ENCODE results near the gene TCP11L2. TPM values are rescaled to one million over a fixed set of nuclear protein-coding genes. Genes with fewer than 3 reads are reported as not detected.

TCP11L2 gene
- total and polyA plus RNA-seq, 4 donors: 2.5 to 98.1 (median 5.9) TPM

DNA sequence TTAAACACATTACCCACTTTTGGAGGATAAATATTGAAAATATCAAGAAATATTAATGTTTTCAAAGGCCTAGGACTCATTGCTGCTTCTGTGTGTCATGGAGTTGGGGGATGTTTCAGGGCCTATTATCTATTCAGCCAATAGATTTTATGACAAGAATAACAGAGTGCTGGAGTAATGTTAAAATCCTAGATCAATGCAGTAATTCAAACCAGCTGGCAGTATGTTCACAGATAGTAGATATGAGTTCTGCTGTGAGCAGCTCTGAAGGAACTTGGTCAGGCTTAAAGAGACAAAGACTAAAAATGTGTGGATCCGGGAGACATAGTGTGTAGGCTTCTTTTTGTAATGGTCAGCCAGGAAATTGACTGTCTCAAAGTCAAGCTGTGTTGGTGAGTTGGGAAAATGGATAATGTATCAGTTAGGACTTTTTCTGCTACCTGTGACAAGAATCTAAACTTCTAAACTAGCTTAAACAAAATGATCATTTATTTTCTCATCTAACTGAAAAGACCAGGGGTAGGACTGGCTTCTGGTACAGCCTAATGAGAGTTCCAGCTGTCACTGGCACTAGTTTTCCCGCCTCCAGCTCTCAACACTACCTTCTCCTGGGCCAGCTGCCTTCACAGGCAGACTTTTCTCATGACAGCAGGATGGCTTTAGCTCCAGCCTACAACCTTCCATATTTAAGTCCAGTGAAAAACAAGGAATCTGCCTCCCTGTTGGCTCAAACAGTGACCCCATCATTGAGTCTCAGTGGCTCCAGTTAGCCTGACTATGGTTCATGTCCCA, 38.7 kb downstream of the TCP11L2 start:
- Histone ChIP-seq H3K36me3 (ENCODE audit: control insufficient read depth in 4 of 4, insufficient read depth in 3 of 4, low read depth in 1 of 4, low read length in 3 of 4) (no peaks in the 10 kb centered on the region), H3K4me3 (ENCODE audit: low read depth in 1 of 3, low read length in 3 of 3) (no peak overlapping the region), H3K9me3 (ENCODE audit: control insufficient read depth in 4 of 4, low read length in 3 of 4) (no peaks in the 10 kb centered on the region), H3K27me3 (ENCODE audit: control insufficient read depth in 4 of 4, insufficient read depth in 4 of 4, low read length in 3 of 4) (no peaks in the 10 kb centered on the region), H3K27ac (ENCODE audit: low read depth in 1 of 2, low read length in 2 of 2) (no peak overlapping the region), H3K4me1 (ENCODE audit: control insufficient read depth in 4 of 4, insufficient read depth in 4 of 4, low read length in 3 of 4) (peaks cover 2 to 14% (median 10%) of the 10 kb centered on the region in 4 donors), H3K9ac (ENCODE audit: low read depth in 1 of 2, low read length in 2 of 2) (no peak overlapping the region)
- WGBS: 93% methylated on average over 2 of the region's 2 CpGs
- no peak for TF ChIP-seq GABPA (IDR thresholded peaks at IDR 0.05 in 1 of 2, conservative IDR thresholded peaks at IDR 0.05 in 1 of 2)
- TF ChIP-seq HNF4G (IDR thresholded peaks at IDR 0.05): no peak
- no peak for TF ChIP-seq SP1 (IDR thresholded peaks at IDR 0.05)
- TF ChIP-seq EGR1 (IDR thresholded peaks at IDR 0.05; ENCODE audit: low read depth in 2 of 2): no peak
- TF ChIP-seq, protein P1, sequence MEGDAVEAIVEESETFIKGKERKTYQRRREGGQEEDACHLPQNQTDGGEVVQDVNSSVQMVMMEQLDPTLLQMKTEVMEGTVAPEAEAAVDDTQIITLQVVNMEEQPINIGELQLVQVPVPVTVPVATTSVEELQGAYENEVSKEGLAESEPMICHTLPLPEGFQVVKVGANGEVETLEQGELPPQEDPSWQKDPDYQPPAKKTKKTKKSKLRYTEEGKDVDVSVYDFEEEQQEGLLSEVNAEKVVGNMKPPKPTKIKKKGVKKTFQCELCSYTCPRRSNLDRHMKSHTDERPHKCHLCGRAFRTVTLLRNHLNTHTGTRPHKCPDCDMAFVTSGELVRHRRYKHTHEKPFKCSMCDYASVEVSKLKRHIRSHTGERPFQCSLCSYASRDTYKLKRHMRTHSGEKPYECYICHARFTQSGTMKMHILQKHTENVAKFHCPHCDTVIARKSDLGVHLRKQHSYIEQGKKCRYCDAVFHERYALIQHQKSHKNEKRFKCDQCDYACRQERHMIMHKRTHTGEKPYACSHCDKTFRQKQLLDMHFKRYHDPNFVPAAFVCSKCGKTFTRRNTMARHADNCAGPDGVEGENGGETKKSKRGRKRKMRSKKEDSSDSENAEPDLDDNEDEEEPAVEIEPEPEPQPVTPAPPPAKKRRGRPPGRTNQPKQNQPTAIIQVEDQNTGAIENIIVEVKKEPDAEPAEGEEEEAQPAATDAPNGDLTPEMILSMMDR (IDR thresholded peaks at IDR 0.05; ENCODE audit: low read depth, low read length, missing input control): no peak
- TF ChIP-seq RXRA (IDR thresholded peaks at IDR 0.05): no peak
- TF ChIP-seq HNF4A (conservative IDR thresholded peaks at IDR 0.05): no peak
- TF ChIP-seq, protein P2, sequence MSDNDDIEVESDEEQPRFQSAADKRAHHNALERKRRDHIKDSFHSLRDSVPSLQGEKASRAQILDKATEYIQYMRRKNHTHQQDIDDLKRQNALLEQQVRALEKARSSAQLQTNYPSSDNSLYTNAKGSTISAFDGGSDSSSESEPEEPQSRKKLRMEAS (IDR thresholded peaks at IDR 0.05): no peak
- no peak for TF ChIP-seq FOXA1 (IDR thresholded peaks at IDR 0.05)
- no peak for TF ChIP-seq RAD21 (IDR thresholded peaks at IDR 0.05)
- TF ChIP-seq, protein P3, sequence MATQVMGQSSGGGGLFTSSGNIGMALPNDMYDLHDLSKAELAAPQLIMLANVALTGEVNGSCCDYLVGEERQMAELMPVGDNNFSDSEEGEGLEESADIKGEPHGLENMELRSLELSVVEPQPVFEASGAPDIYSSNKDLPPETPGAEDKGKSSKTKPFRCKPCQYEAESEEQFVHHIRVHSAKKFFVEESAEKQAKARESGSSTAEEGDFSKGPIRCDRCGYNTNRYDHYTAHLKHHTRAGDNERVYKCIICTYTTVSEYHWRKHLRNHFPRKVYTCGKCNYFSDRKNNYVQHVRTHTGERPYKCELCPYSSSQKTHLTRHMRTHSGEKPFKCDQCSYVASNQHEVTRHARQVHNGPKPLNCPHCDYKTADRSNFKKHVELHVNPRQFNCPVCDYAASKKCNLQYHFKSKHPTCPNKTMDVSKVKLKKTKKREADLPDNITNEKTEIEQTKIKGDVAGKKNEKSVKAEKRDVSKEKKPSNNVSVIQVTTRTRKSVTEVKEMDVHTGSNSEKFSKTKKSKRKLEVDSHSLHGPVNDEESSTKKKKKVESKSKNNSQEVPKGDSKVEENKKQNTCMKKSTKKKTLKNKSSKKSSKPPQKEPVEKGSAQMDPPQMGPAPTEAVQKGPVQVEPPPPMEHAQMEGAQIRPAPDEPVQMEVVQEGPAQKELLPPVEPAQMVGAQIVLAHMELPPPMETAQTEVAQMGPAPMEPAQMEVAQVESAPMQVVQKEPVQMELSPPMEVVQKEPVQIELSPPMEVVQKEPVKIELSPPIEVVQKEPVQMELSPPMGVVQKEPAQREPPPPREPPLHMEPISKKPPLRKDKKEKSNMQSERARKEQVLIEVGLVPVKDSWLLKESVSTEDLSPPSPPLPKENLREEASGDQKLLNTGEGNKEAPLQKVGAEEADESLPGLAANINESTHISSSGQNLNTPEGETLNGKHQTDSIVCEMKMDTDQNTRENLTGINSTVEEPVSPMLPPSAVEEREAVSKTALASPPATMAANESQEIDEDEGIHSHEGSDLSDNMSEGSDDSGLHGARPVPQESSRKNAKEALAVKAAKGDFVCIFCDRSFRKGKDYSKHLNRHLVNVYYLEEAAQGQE (IDR thresholded peaks at IDR 0.05): no peak
- TF ChIP-seq FOXA2 (IDR thresholded peaks at IDR 0.05): no peak
- TF ChIP-seq, protein P4, sequence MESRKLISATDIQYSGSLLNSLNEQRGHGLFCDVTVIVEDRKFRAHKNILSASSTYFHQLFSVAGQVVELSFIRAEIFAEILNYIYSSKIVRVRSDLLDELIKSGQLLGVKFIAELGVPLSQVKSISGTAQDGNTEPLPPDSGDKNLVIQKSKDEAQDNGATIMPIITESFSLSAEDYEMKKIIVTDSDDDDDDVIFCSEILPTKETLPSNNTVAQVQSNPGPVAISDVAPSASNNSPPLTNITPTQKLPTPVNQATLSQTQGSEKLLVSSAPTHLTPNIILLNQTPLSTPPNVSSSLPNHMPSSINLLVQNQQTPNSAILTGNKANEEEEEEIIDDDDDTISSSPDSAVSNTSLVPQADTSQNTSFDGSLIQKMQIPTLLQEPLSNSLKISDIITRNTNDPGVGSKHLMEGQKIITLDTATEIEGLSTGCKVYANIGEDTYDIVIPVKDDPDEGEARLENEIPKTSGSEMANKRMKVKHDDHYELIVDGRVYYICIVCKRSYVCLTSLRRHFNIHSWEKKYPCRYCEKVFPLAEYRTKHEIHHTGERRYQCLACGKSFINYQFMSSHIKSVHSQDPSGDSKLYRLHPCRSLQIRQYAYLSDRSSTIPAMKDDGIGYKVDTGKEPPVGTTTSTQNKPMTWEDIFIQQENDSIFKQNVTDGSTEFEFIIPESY (IDR thresholded peaks at IDR 0.05): no peak
- TF ChIP-seq TAF1 (conservative IDR thresholded peaks at IDR 0.05): no peak
- TF ChIP-seq NR2F2 (IDR thresholded peaks at IDR 0.05): no peak
- no peak for TF ChIP-seq JUND (IDR thresholded peaks at IDR 0.05)
- no peak for TF ChIP-seq YY1 (IDR thresholded peaks at IDR 0.05)
- TF ChIP-seq, protein P5, sequence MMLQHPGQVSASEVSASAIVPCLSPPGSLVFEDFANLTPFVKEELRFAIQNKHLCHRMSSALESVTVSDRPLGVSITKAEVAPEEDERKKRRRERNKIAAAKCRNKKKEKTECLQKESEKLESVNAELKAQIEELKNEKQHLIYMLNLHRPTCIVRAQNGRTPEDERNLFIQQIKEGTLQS (IDR thresholded peaks at IDR 0.05): no peak
- DNase-seq (ENCODE audit: low spot score): no peak

All from liver (tissue), 9 donors.